ENCODE data around the gene LTF. TPM values are rescaled to one million over a fixed set of nuclear protein-coding genes. Genes with fewer than 3 reads are reported as not detected.
"Not testable (repeated sequence)": the region's sequence is repeated elsewhere in the genome, so short reads cannot be mapped to it uniquely, and the experiment has no call there.

The LTF gene
- total RNA-seq, 1 experiment from 2014 or later, result not detected

DNA sequence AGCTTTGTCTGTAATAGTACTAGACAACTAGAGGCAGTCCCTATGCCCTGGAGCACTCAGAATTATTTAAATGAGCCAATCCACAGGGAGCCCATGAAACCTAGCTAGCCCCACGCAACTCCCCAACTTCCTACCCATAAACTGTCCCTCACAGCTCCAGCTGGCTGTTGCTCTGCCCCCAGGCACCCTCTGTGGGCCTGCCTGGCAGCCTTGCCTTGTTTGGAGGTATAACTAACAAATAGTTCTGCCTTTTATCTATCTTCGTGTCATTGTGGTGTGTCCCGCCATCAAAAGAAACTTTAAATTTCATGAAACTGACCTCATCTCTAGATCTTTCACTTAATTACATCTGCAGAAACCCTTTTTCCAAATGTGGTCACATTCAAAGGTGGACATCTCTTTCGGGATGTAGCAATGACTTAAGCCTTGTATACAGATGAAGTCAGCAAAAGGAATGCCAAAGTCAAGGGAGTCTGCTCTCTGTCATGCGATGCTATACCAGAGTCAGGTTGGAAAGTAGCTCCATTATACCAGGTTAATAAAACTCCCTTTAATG is 31.3 kb upstream of the LTF start:
- Histone ChIP-seq H3K9ac (ENCODE audit: low read length) (no peak overlapping the region), H3K9me3 (ENCODE audit: control insufficient read depth in 1 of 2, insufficient read depth in 1 of 2, low read depth in 1 of 2, low read length in 2 of 2) (no peaks in the 10 kb centered on the region), H3K27ac (ENCODE audit: low read depth, low read length) (no peak overlapping the region), H3K4me3 (replicated peaks in 1 of 2; ENCODE audit: low read depth in 1 of 2, low read length in 2 of 2) (no peak overlapping the region), H4K20me1 (ENCODE audit: insufficient read depth) (no peaks in the 10 kb centered on the region), H3K4me1 (ENCODE audit: control insufficient read depth in 1 of 2, insufficient read depth in 2 of 2, low read length in 2 of 2) (no peaks in the 10 kb centered on the region), H3K9me2 (ENCODE audit: insufficient read depth) (no peaks in the 10 kb centered on the region), H3K27me3 (ENCODE audit: insufficient read depth, low read length) (no peaks in the 10 kb centered on the region), H2AFZ (ENCODE audit: low read depth, low read length, poor library complexity, severe bottlenecking) (no peak overlapping the region), H3K4me2 (ENCODE audit: low read length) (no peak overlapping the region), H3K36me3 (ENCODE audit: control insufficient read depth in 1 of 2, insufficient read depth in 2 of 2, low read length in 2 of 2) (no peaks in the 10 kb centered on the region), H3K79me2 (ENCODE audit: insufficient read depth, low read length) (no peaks in the 10 kb centered on the region)
- no TSS peak for BruUV-seq (replicated peaks)
- no peak for TF ChIP-seq RAD21 (IDR thresholded peaks at IDR 0.05; ENCODE audit: low read depth)
- TF ChIP-seq CTCF (IDR thresholded peaks at IDR 0.05 in 2 of 3, conservative IDR thresholded peaks at IDR 0.05 in 1 of 3; ENCODE audit: borderline replicate concordance in 1 of 3, insufficient read depth in 1 of 3, low read depth in 2 of 3, low read length in 2 of 3), result no peak
- TF ChIP-seq EZH2 (IDR thresholded peaks at IDR 0.05), result no peak
- no peak for TF ChIP-seq TCF7L2 (IDR thresholded peaks at IDR 0.05; ENCODE audit: borderline replicate concordance, extremely low read depth, insufficient read depth, insufficient read length)
- TF ChIP-seq REST (IDR thresholded peaks at IDR 0.05; ENCODE audit: low read depth), result no peak
- TF ChIP-seq POLR2AphosphoS5 (IDR thresholded peaks at IDR 0.05; ENCODE audit: low read depth, low read length), result no peak
- TF ChIP-seq YY1 (IDR thresholded peaks at IDR 0.05; ENCODE audit: extremely low read depth, insufficient replicate concordance, low read depth, low read length), result no peak
- TF ChIP-seq ZFX (IDR thresholded peaks at IDR 0.05), result no peak
- no peak for TF ChIP-seq EGR1 (IDR thresholded peaks at IDR 0.05; ENCODE audit: low read depth)
- TF ChIP-seq, protein P1, sequence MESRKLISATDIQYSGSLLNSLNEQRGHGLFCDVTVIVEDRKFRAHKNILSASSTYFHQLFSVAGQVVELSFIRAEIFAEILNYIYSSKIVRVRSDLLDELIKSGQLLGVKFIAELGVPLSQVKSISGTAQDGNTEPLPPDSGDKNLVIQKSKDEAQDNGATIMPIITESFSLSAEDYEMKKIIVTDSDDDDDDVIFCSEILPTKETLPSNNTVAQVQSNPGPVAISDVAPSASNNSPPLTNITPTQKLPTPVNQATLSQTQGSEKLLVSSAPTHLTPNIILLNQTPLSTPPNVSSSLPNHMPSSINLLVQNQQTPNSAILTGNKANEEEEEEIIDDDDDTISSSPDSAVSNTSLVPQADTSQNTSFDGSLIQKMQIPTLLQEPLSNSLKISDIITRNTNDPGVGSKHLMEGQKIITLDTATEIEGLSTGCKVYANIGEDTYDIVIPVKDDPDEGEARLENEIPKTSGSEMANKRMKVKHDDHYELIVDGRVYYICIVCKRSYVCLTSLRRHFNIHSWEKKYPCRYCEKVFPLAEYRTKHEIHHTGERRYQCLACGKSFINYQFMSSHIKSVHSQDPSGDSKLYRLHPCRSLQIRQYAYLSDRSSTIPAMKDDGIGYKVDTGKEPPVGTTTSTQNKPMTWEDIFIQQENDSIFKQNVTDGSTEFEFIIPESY (IDR thresholded peaks at IDR 0.05; ENCODE audit: extremely low read depth, insufficient replicate concordance, low read length), result no peak
- ChIA-PET CTCF (interaction anchor here (1.1 to 4.5 kb wide), 4 partner anchors 7 to 134 kb away, joined by 3 to 28 read pairs (median 15); no protein-coding TSS in a partner anchor), POLR2A (no interaction called here), RAD21 (ENCODE audit: low non-redundant PET in 1 of 2, low total read pairs in 2 of 2, uncharacterized antibody in 2 of 2, unreplicated experiment in 2 of 2) (no interaction called here)
- no peak for ATAC-seq
- DNase-seq (ENCODE audit: low read depth, low spot score), result no peak
- intact Hi-C loops (cut with micrococcal nuclease), result loop anchor here (2.0 kb wide), 1 partner anchor 63 kb away; no protein-coding TSS in a partner anchor

GRCh38 chr3:46494491-46494890 is 29.8 kb upstream of the LTF start:
- H2AFZ ChIP-seq (ENCODE audit: low read depth, low read length, poor library complexity, severe bottlenecking); CTCF ChIA-PET; H3K4me3 ChIP-seq (replicated peaks in 1 of 2; ENCODE audit: low read depth in 1 of 2, low read length in 2 of 2); H3K9me2 ChIP-seq (ENCODE audit: insufficient read depth); H3K36me3 ChIP-seq (ENCODE audit: control insufficient read depth in 1 of 2, insufficient read depth in 2 of 2, low read length in 2 of 2); H3K4me2 ChIP-seq (ENCODE audit: low read length); H3K27ac ChIP-seq (ENCODE audit: low read depth, low read length); intact Hi-C loops (cut with micrococcal nuclease); H3K9ac ChIP-seq (ENCODE audit: low read length); ATAC-seq; H3K27me3 ChIP-seq (ENCODE audit: insufficient read depth, low read length); RAD21 ChIA-PET (ENCODE audit: low non-redundant PET in 1 of 2, low total read pairs in 2 of 2, uncharacterized antibody in 2 of 2, unreplicated experiment in 2 of 2); H3K4me1 ChIP-seq (ENCODE audit: control insufficient read depth in 1 of 2, insufficient read depth in 2 of 2, low read length in 2 of 2); H4K20me1 ChIP-seq (ENCODE audit: insufficient read depth); BruUV-seq (replicated peaks); H3K79me2 ChIP-seq (ENCODE audit: insufficient read depth, low read length); POLR2A ChIA-PET; DNase-seq (ENCODE audit: low read depth, low spot score); H3K9me3 ChIP-seq (ENCODE audit: control insufficient read depth in 1 of 2, insufficient read depth in 1 of 2, low read depth in 1 of 2, low read length in 2 of 2): not testable (repeated sequence)
